ENCODE data around the gene MAP3K6.

Gene MAP3K6

DNA sequence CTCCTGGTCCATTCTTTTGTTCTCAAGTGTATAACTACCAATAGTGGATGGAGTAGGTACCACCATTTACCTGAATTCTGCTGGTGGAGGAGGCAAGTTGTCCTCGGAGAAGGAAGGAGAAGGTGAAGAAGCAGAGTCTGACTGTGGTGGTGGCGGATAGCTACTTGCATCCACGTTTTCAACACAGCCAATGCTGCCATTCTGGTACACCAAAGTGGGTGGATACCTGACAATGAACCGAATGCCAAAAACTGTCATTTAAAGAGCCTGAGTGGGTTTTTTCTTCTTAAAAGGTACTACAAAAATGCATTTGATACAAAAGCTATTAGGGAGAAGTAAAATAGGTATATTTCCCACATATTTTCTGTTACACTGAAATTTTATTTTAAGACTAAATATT, 45.7 kb upstream of the MAP3K6 start:
- H3K27me3 ChIP-seq (ENCODE audit: low read length), result no peaks in the 10 kb centered on the region
- H3K79me2 ChIP-seq (ENCODE audit: insufficient read depth, low read length), result no peaks in the 10 kb centered on the region
- no peak overlapping the region for H3K27ac ChIP-seq (ENCODE audit: low read depth, low read length)
- peaks cover 26% of the 10 kb centered on the region for H3K36me3 ChIP-seq (ENCODE audit: low read length)
- H3K9ac ChIP-seq (ENCODE audit: low read length), result no peak overlapping the region
- H4K20me1 ChIP-seq (ENCODE audit: low read depth, low read length), result no peaks in the 10 kb centered on the region
- H3K4me2 ChIP-seq (ENCODE audit: low read depth, low read length, poor library complexity, severe bottlenecking), result no peak overlapping the region
- H2AFZ ChIP-seq (ENCODE audit: low read depth, low read length, severe bottlenecking), result no peak overlapping the region
- H3K9me3 ChIP-seq (ENCODE audit: insufficient read depth, low read length), result no peaks in the 10 kb centered on the region
- no peaks in the 10 kb centered on the region for H3K9me2 ChIP-seq (replicated peaks; ENCODE audit: insufficient read depth, low read length)
- no peak overlapping the region for H3K4me3 ChIP-seq (ENCODE audit: insufficient read depth, low read length, poor library complexity, severe bottlenecking)
- TF ChIP-seq EZH2phosphoT487 (conservative IDR thresholded peaks at IDR 0.05; ENCODE audit: low read length), result no peak
- TF ChIP-seq, protein P1, sequence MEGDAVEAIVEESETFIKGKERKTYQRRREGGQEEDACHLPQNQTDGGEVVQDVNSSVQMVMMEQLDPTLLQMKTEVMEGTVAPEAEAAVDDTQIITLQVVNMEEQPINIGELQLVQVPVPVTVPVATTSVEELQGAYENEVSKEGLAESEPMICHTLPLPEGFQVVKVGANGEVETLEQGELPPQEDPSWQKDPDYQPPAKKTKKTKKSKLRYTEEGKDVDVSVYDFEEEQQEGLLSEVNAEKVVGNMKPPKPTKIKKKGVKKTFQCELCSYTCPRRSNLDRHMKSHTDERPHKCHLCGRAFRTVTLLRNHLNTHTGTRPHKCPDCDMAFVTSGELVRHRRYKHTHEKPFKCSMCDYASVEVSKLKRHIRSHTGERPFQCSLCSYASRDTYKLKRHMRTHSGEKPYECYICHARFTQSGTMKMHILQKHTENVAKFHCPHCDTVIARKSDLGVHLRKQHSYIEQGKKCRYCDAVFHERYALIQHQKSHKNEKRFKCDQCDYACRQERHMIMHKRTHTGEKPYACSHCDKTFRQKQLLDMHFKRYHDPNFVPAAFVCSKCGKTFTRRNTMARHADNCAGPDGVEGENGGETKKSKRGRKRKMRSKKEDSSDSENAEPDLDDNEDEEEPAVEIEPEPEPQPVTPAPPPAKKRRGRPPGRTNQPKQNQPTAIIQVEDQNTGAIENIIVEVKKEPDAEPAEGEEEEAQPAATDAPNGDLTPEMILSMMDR (IDR thresholded peaks at IDR 0.05; ENCODE audit: insufficient read depth, low read length, poor library complexity, severe bottlenecking), result no peak
- no peaks in the 10 kb centered on the region for H3F3A ChIP-seq (ENCODE audit: insufficient read depth)

GRCh38 chr1:27410709-27411108, 43.9 kb upstream of the MAP3K6 start:
- H3K27ac ChIP-seq (ENCODE audit: low read depth, low read length), result no peak overlapping the region
- no peak overlapping the region for H3K4me2 ChIP-seq (ENCODE audit: low read depth, low read length, poor library complexity, severe bottlenecking)
- no peak overlapping the region for H3K9ac ChIP-seq (ENCODE audit: low read length)
- H3K27me3 ChIP-seq (ENCODE audit: low read length), result no peaks in the 10 kb centered on the region
- TF ChIP-seq, protein P1 (IDR thresholded peaks at IDR 0.05; ENCODE audit: insufficient read depth, low read length, poor library complexity, severe bottlenecking), result no peak
- no peak for TF ChIP-seq EZH2phosphoT487 (conservative IDR thresholded peaks at IDR 0.05; ENCODE audit: low read length)
- H4K20me1 ChIP-seq (ENCODE audit: low read depth, low read length), result no peaks in the 10 kb centered on the region
- H3K9me3 ChIP-seq (ENCODE audit: insufficient read depth, low read length), result no peaks in the 10 kb centered on the region
- H3K9me2 ChIP-seq (replicated peaks; ENCODE audit: insufficient read depth, low read length), result no peaks in the 10 kb centered on the region
- H3F3A ChIP-seq (ENCODE audit: insufficient read depth), result no peaks in the 10 kb centered on the region
- H3K4me3 ChIP-seq (ENCODE audit: insufficient read depth, low read length, poor library complexity, severe bottlenecking), result no peak overlapping the region
- peaks cover 23% of the 10 kb centered on the region for H3K36me3 ChIP-seq (ENCODE audit: low read length)
- H3K79me2 ChIP-seq (ENCODE audit: insufficient read depth, low read length), result no peaks in the 10 kb centered on the region
- no peak overlapping the region for H2AFZ ChIP-seq (ENCODE audit: low read depth, low read length, severe bottlenecking)

DNA sequence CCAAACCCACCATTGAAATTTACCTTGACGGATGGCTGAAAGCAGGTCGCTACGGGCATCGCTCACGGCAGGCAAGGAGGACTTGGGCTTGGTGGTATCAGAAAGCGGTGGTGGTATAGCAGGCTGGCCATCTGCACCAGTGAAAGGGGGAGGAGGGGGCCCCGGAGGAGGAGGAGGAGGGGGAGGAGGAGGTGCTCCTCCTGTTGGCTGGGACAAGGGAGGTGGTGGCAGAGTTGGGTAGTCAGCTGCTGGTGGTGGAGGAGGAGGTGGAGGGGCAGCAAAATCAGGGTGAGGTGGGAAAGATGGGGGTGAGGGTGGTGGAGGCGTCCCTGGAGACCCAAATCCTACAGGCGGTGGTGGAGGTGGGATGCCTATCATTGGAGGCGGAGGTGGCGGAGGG, 42.9 kb upstream of the MAP3K6 start:
- H3K27ac ChIP-seq (ENCODE audit: low read depth, low read length), result no peak overlapping the region
- TF ChIP-seq, protein P1 (IDR thresholded peaks at IDR 0.05; ENCODE audit: insufficient read depth, low read length, poor library complexity, severe bottlenecking), result no peak
- TF ChIP-seq EZH2phosphoT487 (conservative IDR thresholded peaks at IDR 0.05; ENCODE audit: low read length), result no peak
- no peaks in the 10 kb centered on the region for H3F3A ChIP-seq (ENCODE audit: insufficient read depth)
- no peak overlapping the region for H3K9ac ChIP-seq (ENCODE audit: low read length)
- no peak overlapping the region for H3K4me2 ChIP-seq (ENCODE audit: low read depth, low read length, poor library complexity, severe bottlenecking)
- peaks cover 15% of the 10 kb centered on the region; the same call in 1 of the 2 replicates for H3K36me3 ChIP-seq (ENCODE audit: low read length)
- H3K27me3 ChIP-seq (ENCODE audit: low read length), result no peaks in the 10 kb centered on the region
- no peaks in the 10 kb centered on the region for H3K79me2 ChIP-seq (ENCODE audit: insufficient read depth, low read length)
- no peak overlapping the region for H3K4me3 ChIP-seq (ENCODE audit: insufficient read depth, low read length, poor library complexity, severe bottlenecking)
- no peaks in the 10 kb centered on the region for H3K9me2 ChIP-seq (replicated peaks; ENCODE audit: insufficient read depth, low read length)
- no peaks in the 10 kb centered on the region for H3K9me3 ChIP-seq (ENCODE audit: insufficient read depth, low read length)
- H2AFZ ChIP-seq (ENCODE audit: low read depth, low read length, severe bottlenecking), result no peak overlapping the region
- H4K20me1 ChIP-seq (ENCODE audit: low read depth, low read length), result no peaks in the 10 kb centered on the region

Data from SU-DHL-6 (cell line).